Activated CD8-positive, alpha-beta T cell treated with anti-CD3 and anti-CD28 coated beads for 36 hours (primary cell): ENCODE results near the gene RBM8A. TPM values are rescaled to one million over a fixed set of nuclear protein-coding genes. Genes with fewer than 3 reads are reported as not detected.

Experiments
- ATAC-seq: fragments of 200-7000 bp; cut with Tn5 transposase; one replicate; pipeline ENCODE4 v1.10.0; 2021; ENCODE audit warnings: mild to moderate bottlenecking, moderate library complexity
- CTCF ChIA-PET: fragments of 350-600 bp; sonication (Branson Sonifier 250); formaldehyde crosslinking; loops from one replicate; lab custom pipeline; 2021; ENCODE audit warnings: antibody characterized with exemption; lab: Charles Lee
- POLR2A ChIA-PET: fragments of 350-600 bp; sonication (Branson Sonifier 250); formaldehyde crosslinking; loops from one replicate; lab custom pipeline; 2021; ENCODE audit warnings: antibody characterized with exemption; lab: Charles Lee
- DNase-seq: peaks from one replicate; pipeline ENCODE4 v3.0.0-alpha.2; 2020
- H3K27ac Mint-ChIP-seq: one replicate; pipeline ENCODE4 v1.8.0; 2021; ENCODE audit warnings: mild to moderate bottlenecking, mixed read lengths
- H3K27me3 Mint-ChIP-seq: one replicate; pipeline ENCODE4 v1.8.0; 2021; ENCODE audit warnings: mixed read lengths
- H3K36me3 Mint-ChIP-seq: one replicate; pipeline ENCODE4 v1.8.0; 2021; ENCODE audit warnings: low read depth, mixed read lengths
- H3K4me1 Mint-ChIP-seq: one replicate; pipeline ENCODE4 v1.8.0; 2021; ENCODE audit warnings: low read depth, mixed read lengths
- H3K4me3 Mint-ChIP-seq: one replicate; pipeline ENCODE4 v1.8.0; 2021; ENCODE audit warnings: mild to moderate bottlenecking, moderate library complexity, mixed read lengths
- H3K9me3 Mint-ChIP-seq: one replicate; pipeline ENCODE4 v1.8.0; 2021; ENCODE audit warnings: mixed read lengths
- CTCF ChIP-seq: fragments of 200-600 bp; IDR thresholded peaks from one replicate; pipeline ENCODE4 v1.8.0; 2022; ENCODE audit warnings: antibody characterized with exemption, mild to moderate bottlenecking
- intact Hi-C: fragments of 100-400 bp; cut with micrococcal nuclease; formaldehyde crosslinking; loops from one replicate; pipeline ENCODE4 v1.10.0; 2022
- total RNA-seq, 2 experiments: library from RNA; stranded (reverse); gene quantifications; one replicate each; pipeline ENCODE4 v1.2.3, GENCODE V29; 2021

The RBM8A gene
- total RNA-seq, 2 experiments from 2014 or later: 261 to 269 TPM

- no peaks in the 10 kb centered on the region for H3K9me3 Mint-ChIP-seq
- peaks cover 65% of the 10 kb centered on the region for H3K4me1 Mint-ChIP-seq
- no peak overlapping the region for H3K27ac Mint-ChIP-seq
- POLR2A ChIA-PET: interaction anchor here (0.6 to 12.8 kb wide), 6 partner anchors 10 to 168 kb away, joined by 3 to 160 read pairs (median 4); partner anchors contain the start of genes ANKRD34A, POLR3GL and RBM8A
- TF ChIP-seq CTCF: no peak
- H3K4me3 Mint-ChIP-seq: no peak overlapping the region
- DNase-seq (no peak), ATAC-seq (no peak)
- CTCF ChIA-PET: interaction anchor here (0.7 to 1.7 kb wide), 3 partner anchors 31 to 79 kb away, joined by 3 to 5 read pairs (median 5); partner anchors contain the start of gene ITGA10
- H3K36me3 Mint-ChIP-seq: peaks cover 26% of the 10 kb centered on the region
- intact Hi-C loops: no loop called here
- H3K27me3 Mint-ChIP-seq: no peaks in the 10 kb centered on the region
Measured at GRCh38 chr1:145953861-145954260, 26.6 kb upstream of the RBM8A start.

GRCh38 chr1:145952903-145953302 is 25.6 kb upstream of the RBM8A start:
- Mint-ChIP-seq H3K27me3 (no peaks in the 10 kb centered on the region), H3K27ac (no peak overlapping the region), H3K9me3 (no peaks in the 10 kb centered on the region), H3K36me3 (peaks cover 26% of the 10 kb centered on the region), H3K4me3 (no peak overlapping the region), H3K4me1 (peaks cover 56% of the 10 kb centered on the region)
- no peak for TF ChIP-seq CTCF
- ChIA-PET POLR2A (interaction anchor here (0.9 to 1.3 kb wide), 2 partner anchors 34 to 40 kb away, joined by 3 read pairs; no protein-coding TSS in a partner anchor), CTCF (no interaction called here)
- intact Hi-C loops: no loop called here
- ATAC-seq (no peak), DNase-seq (no peak)

- CTCF ChIA-PET: interaction anchor here (1.5 kb wide), 1 partner anchor 24 kb away, joined by 6 read pairs; the partner anchor contains the start of gene RBM8A
- TF ChIP-seq CTCF: no peak
- intact Hi-C loops: no loop called here
- no peak for ATAC-seq
- Mint-ChIP-seq H3K9me3 (no peaks in the 10 kb centered on the region), H3K27me3 (no peaks in the 10 kb centered on the region), H3K36me3 (peaks cover 30% of the 10 kb centered on the region), H3K4me3 (no peak overlapping the region), H3K4me1 (peaks cover 58% of the 10 kb centered on the region), H3K27ac (no peak overlapping the region)
- DNase-seq: no peak
- POLR2A ChIA-PET: interaction anchor here (1.3 kb wide), 1 partner anchor 41 kb away, joined by 3 read pairs; no protein-coding TSS in a partner anchor
Measured at GRCh38 chr1:145951526-145951925, 24.2 kb upstream of the RBM8A start.

- ATAC-seq (no peak), DNase-seq (no peak)
- CTCF ChIA-PET: interaction anchor here (0.8 to 1.8 kb wide), 3 partner anchors 9 to 57 kb away, joined by 3 to 6 read pairs (median 3); partner anchors contain the start of gene LIX1L
- peaks cover 41% of the 10 kb centered on the region for H3K4me1 Mint-ChIP-seq
- H3K27me3 Mint-ChIP-seq: no peaks in the 10 kb centered on the region
- H3K27ac Mint-ChIP-seq: no peak overlapping the region
- intact Hi-C loops: no loop called here
- POLR2A ChIA-PET: interaction anchor here (0.6 to 1.4 kb wide), 5 partner anchors 9 to 58 kb away, joined by 3 to 7 read pairs (median 3); partner anchors contain the start of genes LIX1L and RBM8A
- TF ChIP-seq CTCF: no peak
- peaks cover 29% of the 10 kb centered on the region for H3K36me3 Mint-ChIP-seq
- no peaks in the 10 kb centered on the region for H3K9me3 Mint-ChIP-seq
- no peak overlapping the region for H3K4me3 Mint-ChIP-seq
Measured at GRCh38 chr1:145949219-145949618, 21.9 kb upstream of the RBM8A start.

GRCh38 chr1:145947551-145947950 is 20.3 kb upstream of the RBM8A start:
- Mint-ChIP-seq H3K4me1 (peaks cover 32% of the 10 kb centered on the region), H3K27ac (no peak overlapping the region), H3K27me3 (no peaks in the 10 kb centered on the region), H3K9me3 (no peaks in the 10 kb centered on the region), H3K4me3 (no peak overlapping the region), H3K36me3 (peaks cover 20% of the 10 kb centered on the region)
- ATAC-seq (no peak), DNase-seq (no peak)
- CTCF ChIA-PET: no interaction called here
- intact Hi-C loops: no loop called here
- TF ChIP-seq CTCF: no peak
- POLR2A ChIA-PET: no interaction called here
